ENCODE measurements around the gene KIR2DL4.
"Not testable (repeated sequence)": the region's sequence is repeated elsewhere in the genome, so short reads cannot be mapped to it uniquely, and the experiment has no call there.

Gene KIR2DL4

DNA sequence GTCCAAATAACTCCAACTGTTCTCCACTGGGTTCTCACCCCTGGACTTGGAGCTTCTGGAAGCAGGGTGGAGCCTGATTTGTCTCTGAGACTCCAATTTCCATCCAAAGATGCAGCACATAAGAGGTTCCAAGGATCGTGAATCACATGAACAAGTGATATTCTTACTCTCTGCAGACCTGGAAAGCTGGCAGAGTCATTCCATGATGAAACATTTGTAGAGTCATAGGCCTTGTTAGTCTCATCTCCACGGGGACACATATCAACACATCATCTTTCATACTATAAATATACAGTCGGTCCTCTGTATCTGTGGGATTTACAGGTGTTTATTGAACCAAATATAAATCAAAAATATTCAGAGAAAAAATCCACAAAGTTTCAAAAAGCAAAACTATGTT is 11.2 kb downstream of the KIR2DL4 start:
- no CpG with 5 or more reads among the region's 3 CpGs for WGBS (ENCODE audit: extremely low coverage, insufficient coverage, insufficient read length)
- H3K4me2 ChIP-seq (ENCODE audit: low read length); H2BK120ac ChIP-seq (ENCODE audit: insufficient read depth, low read length, poor library complexity); H3K79me1 ChIP-seq (ENCODE audit: low read length); H3K14ac ChIP-seq (ENCODE audit: low read length); H4K91ac ChIP-seq (ENCODE audit: low read depth, low read length); H2AFZ ChIP-seq (ENCODE audit: insufficient read depth, low read length, poor library complexity); DNase-seq; H3K4me1 ChIP-seq (ENCODE audit: control insufficient read depth in 1 of 2, insufficient read depth in 2 of 2, low read length in 2 of 2); H3K27ac ChIP-seq (ENCODE audit: low read depth, low read length); H4K8ac ChIP-seq (ENCODE audit: low read depth, low read length); H2AK5ac ChIP-seq (ENCODE audit: low read length); H3K4ac ChIP-seq (ENCODE audit: low read depth, low read length); H3K18ac ChIP-seq (ENCODE audit: low read length); H3K23ac ChIP-seq (ENCODE audit: low read length); H2BK12ac ChIP-seq (ENCODE audit: low read length); H4K12ac ChIP-seq (ENCODE audit: low read depth, low read length); H3K4me3 ChIP-seq (ENCODE audit: low read depth, low read length); H3K36me3 ChIP-seq (ENCODE audit: control insufficient read depth in 1 of 2, insufficient read depth in 2 of 2, low read length in 2 of 2); H3K9ac ChIP-seq (ENCODE audit: low read length); H3K79me2 ChIP-seq (ENCODE audit: control insufficient read depth, insufficient read depth, low read length, poor library complexity); H2BK5ac ChIP-seq (ENCODE audit: low read depth, low read length, poor library complexity); H3K27me3 ChIP-seq (ENCODE audit: insufficient read depth, low read length): not testable (repeated sequence)
- H3K9me3 ChIP-seq (ENCODE audit: insufficient read depth, low read depth, low read length), result peaks cover 51% of the 10 kb centered on the region

GRCh38 chr19:54816251-54816650 is 12.8 kb downstream of the KIR2DL4 start, which contains the start of gene KIR3DL1:
Gene KIR3DL1 (plus strand): TSS chr19:54816468.
- not testable (repeated sequence) for H3K27me3 ChIP-seq (ENCODE audit: insufficient read depth, low read length); H3K79me2 ChIP-seq (ENCODE audit: control insufficient read depth, insufficient read depth, low read length, poor library complexity); H2BK12ac ChIP-seq (ENCODE audit: low read length); H3K4ac ChIP-seq (ENCODE audit: low read depth, low read length); H3K79me1 ChIP-seq (ENCODE audit: low read length); H4K12ac ChIP-seq (ENCODE audit: low read depth, low read length); H3K36me3 ChIP-seq (ENCODE audit: control insufficient read depth in 1 of 2, insufficient read depth in 2 of 2, low read length in 2 of 2); H2AK5ac ChIP-seq (ENCODE audit: low read length); H4K8ac ChIP-seq (ENCODE audit: low read depth, low read length); DNase-seq; H2AFZ ChIP-seq (ENCODE audit: insufficient read depth, low read length, poor library complexity); H3K18ac ChIP-seq (ENCODE audit: low read length); H3K9ac ChIP-seq (ENCODE audit: low read length); H3K4me3 ChIP-seq (ENCODE audit: low read depth, low read length); H3K4me2 ChIP-seq (ENCODE audit: low read length); H2BK120ac ChIP-seq (ENCODE audit: insufficient read depth, low read length, poor library complexity); H4K91ac ChIP-seq (ENCODE audit: low read depth, low read length); H3K14ac ChIP-seq (ENCODE audit: low read length); H3K4me1 ChIP-seq (ENCODE audit: control insufficient read depth in 1 of 2, insufficient read depth in 2 of 2, low read length in 2 of 2); H3K23ac ChIP-seq (ENCODE audit: low read length); H3K27ac ChIP-seq (ENCODE audit: low read depth, low read length); H2BK5ac ChIP-seq (ENCODE audit: low read depth, low read length, poor library complexity)
- no CpG with 5 or more reads among the region's 17 CpGs for WGBS (ENCODE audit: extremely low coverage, insufficient coverage, insufficient read length)
- peaks cover 57% of the 10 kb centered on the region for H3K9me3 ChIP-seq (ENCODE audit: insufficient read depth, low read depth, low read length)

DNA sequence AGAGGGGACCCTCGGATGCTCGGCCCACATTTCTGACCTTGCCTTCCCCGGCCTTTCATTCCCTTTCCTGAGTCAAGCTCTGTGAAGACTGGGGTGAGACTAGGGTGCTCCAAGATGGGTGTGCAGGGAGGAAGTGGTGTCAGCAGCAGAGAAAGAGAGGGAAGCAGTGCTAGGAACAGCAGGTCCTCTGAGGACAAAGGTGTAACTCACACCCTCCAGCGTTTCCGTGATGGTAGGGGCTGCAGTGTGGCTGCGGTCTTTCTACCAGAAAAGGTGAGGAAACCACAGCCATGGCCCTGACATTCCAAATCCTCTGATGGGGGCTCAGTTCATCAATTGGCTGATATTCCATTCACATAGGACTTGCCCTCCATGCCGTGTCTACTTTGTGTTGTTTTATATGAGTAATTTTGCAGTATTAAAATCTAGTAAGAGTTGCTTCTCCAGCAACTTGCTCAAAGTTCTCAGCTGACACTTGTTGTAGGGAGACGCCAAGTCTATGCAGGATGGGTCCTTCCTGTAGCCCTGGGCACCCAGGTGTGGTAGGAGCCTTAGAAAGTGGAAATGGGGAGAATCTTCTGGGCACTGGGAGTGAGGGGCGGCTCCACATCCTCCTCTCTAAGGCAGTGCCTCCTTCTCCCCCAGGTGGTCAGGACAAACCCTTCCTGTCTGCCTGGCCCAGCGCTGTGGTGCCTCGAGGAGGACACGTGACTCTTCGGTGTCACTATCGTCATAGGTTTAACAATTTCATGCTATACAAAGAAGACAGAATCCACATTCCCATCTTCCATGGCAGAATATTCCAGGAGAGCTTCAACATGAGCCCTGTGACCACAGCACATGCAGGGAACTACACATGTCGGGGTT is 14.5 kb downstream of the KIR2DL4 start:
- H3K79me1 ChIP-seq (ENCODE audit: low read length), result no peaks in the 10 kb centered on the region
- no peaks in the 10 kb centered on the region for H3K36me3 ChIP-seq (ENCODE audit: control insufficient read depth in 1 of 2, insufficient read depth in 2 of 2, low read length in 2 of 2)
- H2BK120ac ChIP-seq (ENCODE audit: insufficient read depth, low read length, poor library complexity), result no peak overlapping the region
- H4K12ac ChIP-seq (ENCODE audit: low read depth, low read length), result no peak overlapping the region
- H3K4me1 ChIP-seq (ENCODE audit: control insufficient read depth in 1 of 2, insufficient read depth in 2 of 2, low read length in 2 of 2), result no peaks in the 10 kb centered on the region
- no peak overlapping the region for H3K14ac ChIP-seq (ENCODE audit: low read length)
- no peak overlapping the region for H4K91ac ChIP-seq (ENCODE audit: low read depth, low read length)
- H3K23ac ChIP-seq (ENCODE audit: low read length), result no peak overlapping the region
- no peak overlapping the region for H4K8ac ChIP-seq (ENCODE audit: low read depth, low read length)
- no peak overlapping the region for H2BK12ac ChIP-seq (ENCODE audit: low read length)
- H3K9me3 ChIP-seq (ENCODE audit: insufficient read depth, low read depth, low read length), result peaks cover 56% of the 10 kb centered on the region
- H3K9ac ChIP-seq (ENCODE audit: low read length), result no peak overlapping the region
- H3K18ac ChIP-seq (ENCODE audit: low read length), result no peak overlapping the region
- H3K4ac ChIP-seq (ENCODE audit: low read depth, low read length), result no peak overlapping the region
- no peaks in the 10 kb centered on the region for H3K79me2 ChIP-seq (ENCODE audit: control insufficient read depth, insufficient read depth, low read length, poor library complexity)
- DNase-seq, result no peak
- no peak overlapping the region for H2AFZ ChIP-seq (ENCODE audit: insufficient read depth, low read length, poor library complexity)
- H2AK5ac ChIP-seq (ENCODE audit: low read length), result no peak overlapping the region
- no peaks in the 10 kb centered on the region for H3K27me3 ChIP-seq (ENCODE audit: insufficient read depth, low read length)
- H2BK5ac ChIP-seq (ENCODE audit: low read depth, low read length, poor library complexity), result no peak overlapping the region
- no CpG with 5 or more reads among the region's 15 CpGs for WGBS (ENCODE audit: extremely low coverage, insufficient coverage, insufficient read length)
- no peak overlapping the region for H3K27ac ChIP-seq (ENCODE audit: low read depth, low read length)
- H3K4me3 ChIP-seq (ENCODE audit: low read depth, low read length), result no peak overlapping the region
- H3K4me2 ChIP-seq (ENCODE audit: low read length), result no peak overlapping the region

DNA sequence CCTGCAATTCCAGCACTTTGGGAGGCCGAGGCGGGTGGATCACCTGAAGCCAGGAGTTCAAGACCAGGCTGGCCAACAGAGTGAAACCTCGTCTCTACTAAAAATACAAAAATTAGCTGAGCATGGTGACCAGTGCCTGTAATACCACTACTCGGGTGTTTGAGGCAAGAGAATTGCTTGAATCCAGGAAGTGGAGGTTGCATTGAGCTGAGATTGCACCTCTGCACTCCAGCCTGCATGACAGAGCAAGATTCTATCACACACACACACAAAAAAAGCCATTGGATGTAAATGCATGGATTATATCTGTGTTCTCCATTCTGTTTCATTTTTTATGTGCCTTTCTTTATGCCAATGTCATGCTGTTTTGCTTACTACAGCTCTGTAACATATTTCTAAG is 21.0 kb downstream of the KIR2DL4 start:
- H2BK5ac ChIP-seq (ENCODE audit: low read depth, low read length, poor library complexity); H4K12ac ChIP-seq (ENCODE audit: low read depth, low read length); H4K8ac ChIP-seq (ENCODE audit: low read depth, low read length); H3K4me2 ChIP-seq (ENCODE audit: low read length); H3K79me1 ChIP-seq (ENCODE audit: low read length); H3K14ac ChIP-seq (ENCODE audit: low read length); H2AFZ ChIP-seq (ENCODE audit: insufficient read depth, low read length, poor library complexity); H3K4me3 ChIP-seq (ENCODE audit: low read depth, low read length); H3K4me1 ChIP-seq (ENCODE audit: control insufficient read depth in 1 of 2, insufficient read depth in 2 of 2, low read length in 2 of 2); H2AK5ac ChIP-seq (ENCODE audit: low read length); H3K27me3 ChIP-seq (ENCODE audit: insufficient read depth, low read length); H4K91ac ChIP-seq (ENCODE audit: low read depth, low read length); H3K36me3 ChIP-seq (ENCODE audit: control insufficient read depth in 1 of 2, insufficient read depth in 2 of 2, low read length in 2 of 2); H3K27ac ChIP-seq (ENCODE audit: low read depth, low read length); DNase-seq; H2BK12ac ChIP-seq (ENCODE audit: low read length); H3K4ac ChIP-seq (ENCODE audit: low read depth, low read length); H3K23ac ChIP-seq (ENCODE audit: low read length); H2BK120ac ChIP-seq (ENCODE audit: insufficient read depth, low read length, poor library complexity); H3K18ac ChIP-seq (ENCODE audit: low read length); H3K79me2 ChIP-seq (ENCODE audit: control insufficient read depth, insufficient read depth, low read length, poor library complexity); H3K9ac ChIP-seq (ENCODE audit: low read length): not testable (repeated sequence)
- WGBS (ENCODE audit: extremely low coverage, insufficient coverage, insufficient read length), result no CpG with 5 or more reads among the region's 4 CpGs
- peaks cover 14% of the 10 kb centered on the region for H3K9me3 ChIP-seq (ENCODE audit: insufficient read depth, low read depth, low read length)
